ENCODE measurements around the gene DSTYK.
"Not testable (repeated sequence)": the region's sequence is repeated elsewhere in the genome, so short reads cannot be mapped to it uniquely, and the experiment has no call there.

Gene DSTYK

GRCh38 chr1:205186191-205186590, 25.3 kb downstream of the DSTYK start:
- H3K27ac ChIP-seq = no peak overlapping the region
- no peak for DNase-seq
- no peaks in the 10 kb centered on the region for H3K9me3 ChIP-seq (ENCODE audit: severe bottlenecking)
- peaks cover 53% of the 10 kb centered on the region for H3K36me3 ChIP-seq
- H3K27me3 ChIP-seq (ENCODE audit: insufficient read depth, low read depth, severe bottlenecking) = no peaks in the 10 kb centered on the region
- no peak for TF ChIP-seq CTCF (IDR thresholded peaks at IDR 0.05; ENCODE audit: low read depth, low read length)
- H3K4me3 ChIP-seq (ENCODE audit: low read depth, low read length) = no peak overlapping the region

GRCh38 chr1:205183676-205184335, 27.7 kb downstream of the DSTYK start:
- no peak for TF ChIP-seq CTCF (IDR thresholded peaks at IDR 0.05; ENCODE audit: low read depth, low read length)
- Histone ChIP-seq H3K27ac (no peak overlapping the region), H3K4me3 (ENCODE audit: low read depth, low read length) (no peak overlapping the region), H3K9me3 (ENCODE audit: severe bottlenecking) (no peaks in the 10 kb centered on the region), H3K27me3 (ENCODE audit: insufficient read depth, low read depth, severe bottlenecking) (no peaks in the 10 kb centered on the region), H3K36me3 (peaks cover 65% of the 10 kb centered on the region)
- DNase-seq = no peak

- H3K27ac ChIP-seq = no peak overlapping the region
- H3K4me3 ChIP-seq (ENCODE audit: low read depth, low read length) = no peak overlapping the region
- H3K27me3 ChIP-seq (ENCODE audit: insufficient read depth, low read depth, severe bottlenecking) = no peaks in the 10 kb centered on the region
- H3K36me3 ChIP-seq = peaks cover 69% of the 10 kb centered on the region
- no peak for DNase-seq
- H3K9me3 ChIP-seq (ENCODE audit: severe bottlenecking) = no peaks in the 10 kb centered on the region
- no peak for TF ChIP-seq CTCF (IDR thresholded peaks at IDR 0.05; ENCODE audit: low read depth, low read length)
Measured at GRCh38 chr1:205182930-205183329, 28.6 kb downstream of the DSTYK start.

GRCh38 chr1:205180331-205180730, 31.2 kb downstream of the DSTYK start:
- not testable (repeated sequence) for DNase-seq; H3K4me3 ChIP-seq (ENCODE audit: low read depth, low read length); H3K27me3 ChIP-seq (ENCODE audit: insufficient read depth, low read depth, severe bottlenecking); H3K27ac ChIP-seq; H3K9me3 ChIP-seq (ENCODE audit: severe bottlenecking)
- peaks cover 62% of the 10 kb centered on the region for H3K36me3 ChIP-seq

GRCh38 chr1:205179842-205180241, 31.7 kb downstream of the DSTYK start:
- no peak overlapping the region for H3K27ac ChIP-seq
- no peak for TF ChIP-seq CTCF (IDR thresholded peaks at IDR 0.05; ENCODE audit: low read depth, low read length)
- H3K36me3 ChIP-seq = peaks cover 60% of the 10 kb centered on the region
- no peak for DNase-seq
- no peaks in the 10 kb centered on the region for H3K27me3 ChIP-seq (ENCODE audit: insufficient read depth, low read depth, severe bottlenecking)
- no peak overlapping the region for H3K4me3 ChIP-seq (ENCODE audit: low read depth, low read length)
- H3K9me3 ChIP-seq (ENCODE audit: severe bottlenecking) = no peaks in the 10 kb centered on the region

GRCh38 chr1:205172729-205173366, 38.7 kb downstream of the DSTYK start:
- Histone ChIP-seq H3K27me3 (ENCODE audit: insufficient read depth, low read depth, severe bottlenecking) (no peaks in the 10 kb centered on the region), H3K9me3 (ENCODE audit: severe bottlenecking) (no peaks in the 10 kb centered on the region), H3K36me3 (peaks cover 65% of the 10 kb centered on the region), H3K27ac (no peak overlapping the region), H3K4me3 (ENCODE audit: low read depth, low read length) (no peak overlapping the region)
- TF ChIP-seq CTCF (IDR thresholded peaks at IDR 0.05; ENCODE audit: low read depth, low read length) = no peak
- DNase-seq = no peak
